K562 (cell line): ENCODE data around the gene DBNL. TPM values are rescaled to one million over a fixed set of nuclear protein-coding genes. Genes with fewer than 3 reads are reported as not detected.
A peak's percentile ranks its signal among the peaks of the same experiment; 100 is the strongest.

Experiments used
- ATAC-seq: fragments of 200-7000 bp; cut with Tn5 transposase; 3 replicates; pipeline ENCODE4 v1.9.1; 2020; ENCODE audit warnings: moderate library complexity
- BruUV-seq: library from RNA; stranded (reverse); fragments of 400-500 nt; replicated peaks from 2 replicates; lab custom pipeline; 2021; lab: Mats Ljungman, UMichigan
- CTCF ChIA-PET: fragments of 300-600 bp; formaldehyde crosslinking; extraction: SDS; loops from one replicate; lab custom pipeline; 2021; ENCODE audit warnings: low intra/inter-chr PET ratio; lab: Yijun Ruan, JAX
- POLR2A ChIA-PET: fragments of 300-600, 350-650 bp; sonication (Branson Sonifier 250); formaldehyde crosslinking; extraction: SDS; loops from one replicate; lab custom pipeline; 2021; ENCODE audit warnings: antibody characterized with exemption, inconsistent platforms; lab: Yijun Ruan, JAX
- DNase-seq, 4 experiments: peaks; one replicate each; pipeline versions ENCODE4 v3.0.0 to v3.0.0-alpha.2; 2011 to 2018; ENCODE audit warnings: low spot score in 3 of 4, mixed read lengths in 3 of 4; ENCODE audit errors: extremely low read depth in 1 of 4
- FAIRE-seq: peaks from 2 replicates; lab custom pipeline; 2011; peaks lifted over from hg19 to GRCh38; lab: Jason Lieb, UNC
- H2AFZ ChIP-seq: 2 replicates; pipeline ENCODE4 v1.6.0; 2011; ENCODE audit warnings: low read depth, low read length, control low read depth, inconsistent platforms
- H3K27ac ChIP-seq: fragments of 200-600 bp; 3 replicates; pipeline ENCODE4 v1.8.0; 2011; ENCODE audit warnings: low read depth, mild to moderate bottlenecking, control low read depth, inconsistent platforms, low read length, moderate library complexity, mixed read lengths; ENCODE audit errors: extremely low read depth
- H3K27me3 ChIP-seq, 2 experiments: fragments of 300-600 bp in 1 of 2; 2 replicates in 1 of 2; 3 replicates in 1 of 2; pipeline versions ENCODE4 v1.6.0 to v1.8.0; 2011; ENCODE audit warnings: inconsistent platforms in 2 of 2, low read length in 2 of 2, mild to moderate bottlenecking in 1 of 2, mixed read lengths in 1 of 2, moderate library complexity in 1 of 2; ENCODE audit not compliant: control insufficient read depth in 2 of 2, insufficient read depth in 2 of 2
- H3K36me3 ChIP-seq: fragments of 300-600 bp; 3 replicates; pipeline ENCODE4 v1.8.0; 2011; ENCODE audit warnings: mild to moderate bottlenecking, low read length, inconsistent platforms; ENCODE audit not compliant: control insufficient read depth, insufficient read depth
- H3K4me1 ChIP-seq, 2 experiments: fragments of 200-600 bp in 1 of 2; replicated peaks in 1 of 2; 2 replicates in 1 of 2; 3 replicates in 1 of 2; pipeline versions ENCODE4 v1.5.1 to v1.8.0; 2011; ENCODE audit warnings: inconsistent platforms in 2 of 2, low read length in 2 of 2, mild to moderate bottlenecking in 1 of 2, mixed read lengths in 1 of 2, moderate library complexity in 1 of 2; ENCODE audit not compliant: control insufficient read depth in 2 of 2, insufficient read depth in 2 of 2
- H3K4me2 ChIP-seq: 2 replicates; pipeline ENCODE4 v1.6.1; 2011; ENCODE audit warnings: low read length, control low read depth, inconsistent platforms, mixed read lengths; ENCODE audit not compliant: insufficient read depth
- H3K4me3 ChIP-seq: fragments of 200-600 bp; sonication (generic), shearing (Covaris generic); 2 replicates; pipeline ENCODE4 v1.5.1; 2016; ENCODE audit warnings: control low read depth, inconsistent platforms
- H3K79me2 ChIP-seq: fragments of 200-600 bp; 3 replicates; pipeline ENCODE4 v1.8.0; 2011; ENCODE audit warnings: low read length, inconsistent platforms; ENCODE audit not compliant: control insufficient read depth, insufficient read depth
- H3K9ac ChIP-seq, 2 experiments: 2 replicates each; pipeline versions ENCODE4 v1.6.0 to v1.6.1; 2011; ENCODE audit warnings: low read depth in 2 of 2, low read length in 2 of 2, control low read depth in 1 of 2, inconsistent platforms in 1 of 2, mild to moderate bottlenecking in 1 of 2, mixed read lengths in 1 of 2; ENCODE audit not compliant: insufficient read depth in 1 of 2
- H3K9me1 ChIP-seq: one replicate; pipeline ENCODE4 v1.6.0; 2011; ENCODE audit warnings: inconsistent platforms, mild to moderate bottlenecking, low read length, moderate library complexity; ENCODE audit not compliant: control insufficient read depth, insufficient read depth
- H3K9me3 ChIP-seq: replicated peaks from 2 replicates; pipeline ENCODE4 v1.5.1; 2011; ENCODE audit warnings: low read depth, low read length, inconsistent platforms; ENCODE audit not compliant: control insufficient read depth, insufficient read depth
- H4K20me1 ChIP-seq: replicated peaks from 2 replicates; pipeline ENCODE4 v1.6.1; 2011; ENCODE audit warnings: low read length, inconsistent platforms, mixed read lengths; ENCODE audit not compliant: control insufficient read depth, insufficient read depth
- CREM ChIP-seq: IDR thresholded peaks from 2 replicates; pipeline ENCODE4 v1.6.1; 2014; ENCODE audit warnings: antibody characterized with exemption, low read depth
- ETS1 ChIP-seq: conservative IDR thresholded peaks from 2 replicates; pipeline ENCODE4 v1.6.1; 2011; ENCODE audit warnings: low read depth, mild to moderate bottlenecking, low read length; ENCODE audit not compliant: control insufficient read depth
- ETV1 ChIP-seq: fragments of 450-650 bp; conservative IDR thresholded peaks from 2 replicates; pipeline ENCODE4 v1.6.1; 2016; ENCODE audit warnings: missing genetic modification characterization, control low read depth, low read depth, missing compliant biosample characterization
- NUFIP1 ChIP-seq: fragments of 450-650 bp; IDR thresholded peaks from 2 replicates; pipeline ENCODE4 v1.6.1; 2018; ENCODE audit not compliant: partially characterized antibody
- PCBP2 ChIP-seq: fragments of 200-400 bp; formaldehyde crosslinking; IDR thresholded peaks from 2 replicates; pipeline ENCODE4 v1.6.1; 2018; ENCODE audit warnings: low read length, low read depth, mild to moderate bottlenecking, moderate library complexity; ENCODE audit not compliant: poor library complexity, severe bottlenecking
- RBFOX2 ChIP-seq: fragments of 200-400 bp; formaldehyde crosslinking; IDR thresholded peaks from 2 replicates; pipeline ENCODE4 v1.6.1; 2017; ENCODE audit warnings: low read depth, mild to moderate bottlenecking, low read length, moderate library complexity
- SIRT6 ChIP-seq: IDR thresholded peaks from one replicate; pipeline ENCODE4 v1.6.1; 2012; ENCODE audit warnings: low read depth, mild to moderate bottlenecking, control low read depth, inconsistent platforms, low read length, moderate library complexity
- SPI1 ChIP-seq: IDR thresholded peaks from 2 replicates; pipeline ENCODE4 v1.6.1; 2011; ENCODE audit warnings: low read depth, low read length, control low read depth, borderline replicate concordance
- USF1 ChIP-seq: sonication (generic); formaldehyde crosslinking; IDR thresholded peaks from 2 replicates; pipeline ENCODE4 v1.9.0; 2022; ENCODE audit warnings: mild to moderate bottlenecking, missing genetic modification reagents
- ZBTB33 ChIP-seq: sonication (generic); formaldehyde crosslinking; IDR thresholded peaks from 2 replicates; pipeline ENCODE4 v1.8.1; 2023; ENCODE audit warnings: mild to moderate bottlenecking, missing genetic modification reagents
- ZFX ChIP-seq: sonication (generic); formaldehyde crosslinking; IDR thresholded peaks from 2 replicates; pipeline ENCODE4 v1.8.0; 2022; ENCODE audit warnings: mild to moderate bottlenecking, missing genetic modification reagents, moderate library complexity
- ZNF507 ChIP-seq: conservative IDR thresholded peaks from 2 replicates; pipeline ENCODE4 v1.6.1; 2017; ENCODE audit warnings: missing genetic modification characterization, missing compliant biosample characterization
- WGBS: fragments of 100-300 bp; shearing (Covaris generic); methylation state at CpG from one replicate; pipeline ENCODE4 v1.1.6; 2016; ENCODE audit warnings: low coverage, mixed read lengths; ENCODE audit not compliant: insufficient coverage; ENCODE audit errors: missing lambda C conversion rate; 5-methylcytosine and 5-hydroxymethylcytosine counted together
- in situ Hi-C: fragments of 300-500 bp; cut with MboI; formaldehyde crosslinking; loops from 4 replicates; pipeline ENCODE4 v1.15.0; 2018; ENCODE audit warnings: inconsistent platforms, mixed read lengths
- intact Hi-C: fragments of 100-400 bp; cut with micrococcal nuclease; formaldehyde crosslinking; loops from 2 replicates; pipeline ENCODE4 v1.14.2; 2022
- polyA plus RNA-seq, 8 experiments: library from polyadenylated mRNA; depleted of rRNA in 4 of 8; stranded (reverse) in 5 of 8; unstranded in 3 of 8; fragments of >200 nt; fragmentation: Nextera tagmentation in 2 of 8; fragmentation: Illumina TruSeq in 1 of 8; extraction: Ambion mirVana in 2 of 8; extraction: Trizol in 1 of 8; gene quantifications; 2 replicates each; pipeline versions ENCODE4 v1.2.1 to v1.2.3, GENCODE V29; 2011 to 2014; ENCODE audit warnings: inconsistent platforms in 1 of 8, missing spikeins in 1 of 8
- total RNA-seq, 7 experiments: library from RNA; depleted of rRNA in 6 of 7; stranded (reverse); fragments of >200 nt in 6 of 7; fragmentation: Illumina TruSeq in 2 of 7; extraction: Trizol in 2 of 7; gene quantifications; 2 replicates each; pipeline versions ENCODE4 v1.2.1 to v1.2.3, GENCODE V29; 2011 to 2021; ENCODE audit warnings: low replicate concordance in 1 of 7

The DBNL gene
- total and polyA plus RNA-seq, 9 of the 15 experiments (the other 6 are each of a cell fraction or from before 2014, with no cell fraction given), result 1.9 to 65.1 (median 38.9) TPM

GRCh38 chr7:44072364-44073231 lies 28.1 kb downstream of the DBNL start (continued):
- TF ChIP-seq NUFIP1 (no peak), ETV1 (no peak), ZNF507 (tag) (no peak)

- ChIA-PET POLR2A (interaction anchor here (1.3 kb wide), 1 partner anchor 9 kb away, joined by 4 read pairs; no protein-coding TSS in a partner anchor), CTCF (no interaction called here)
- Histone ChIP-seq H3K27ac (no peak overlapping the region), H3K4me1 (peaks cover 0 to 11% of the 10 kb centered on the region in 2 experiments; a peak in 2 of 5 replicates), H2AFZ (no peak overlapping the region), H3K9me3 (no peaks in the 10 kb centered on the region), H3K79me2 (no peaks in the 10 kb centered on the region), H3K9me1 (peaks cover 4% of the 10 kb centered on the region), H3K36me3 (peaks cover 24% of the 10 kb centered on the region; the same call in 2 of the 3 replicates), H3K4me2 (no peak overlapping the region), H4K20me1 (peaks cover 13% of the 10 kb centered on the region; the same call in 1 of the 2 replicates), H3K9ac (peak overlapping the region in 1 of 2 experiments; percentile 40; a peak in 1 of 4 replicates), H3K4me3 (no peak overlapping the region), H3K27me3 (no peaks in the 10 kb centered on the region)
- BruUV-seq, result no TSS peak
- 0 out of 2 replicates have a peak, but pooled peaks have one; percentile 14 for TF ChIP-seq ZBTB33 (CRISPR knock-in tag)
- 0 out of 2 replicates have a peak, but pooled peaks have one; percentile 15 for TF ChIP-seq USF1
- TF ChIP-seq RBFOX2, result peak; percentile 45
- no peak for TF ChIP-seq PCBP2
- TF ChIP-seq ZFX, result peak; percentile 21; the same call in 1 of the 2 replicates
- peak; percentile 57; the same call in 1 of the 2 replicates for TF ChIP-seq SPI1
- no peak for TF ChIP-seq SIRT6
- peak; percentile 64 for TF ChIP-seq CREM
- no peak for TF ChIP-seq ETS1
- WGBS, result 72% methylated on average over 26 of the region's 26 CpGs
- intact Hi-C loops (loop anchor here (2.0 kb wide), 1 partner anchor 123 kb away; no protein-coding TSS in a partner anchor), in situ Hi-C loops (no loop called here)
- FAIRE-seq (no peak), DNase-seq (no peak), ATAC-seq (peak; percentile 57)
Measured at GRCh38 chr7:44073664-44074348, 29.3 kb downstream of the DBNL start.
